Activated CD4-positive, CD25-positive, alpha-beta regulatory T cell treated with anti-CD3 and anti-CD28 coated beads, Interleukin-2, amount 50 U/mL, for 16 hours (primary cell): ENCODE measurements around the gene ITPR3.

Experiments used
- DNase-seq: peaks from one replicate; pipeline ENCODE4 v3.0.0-alpha.2; 2020; ENCODE audit warnings: low read depth, low spot score

ITPR3 gene

DNA sequence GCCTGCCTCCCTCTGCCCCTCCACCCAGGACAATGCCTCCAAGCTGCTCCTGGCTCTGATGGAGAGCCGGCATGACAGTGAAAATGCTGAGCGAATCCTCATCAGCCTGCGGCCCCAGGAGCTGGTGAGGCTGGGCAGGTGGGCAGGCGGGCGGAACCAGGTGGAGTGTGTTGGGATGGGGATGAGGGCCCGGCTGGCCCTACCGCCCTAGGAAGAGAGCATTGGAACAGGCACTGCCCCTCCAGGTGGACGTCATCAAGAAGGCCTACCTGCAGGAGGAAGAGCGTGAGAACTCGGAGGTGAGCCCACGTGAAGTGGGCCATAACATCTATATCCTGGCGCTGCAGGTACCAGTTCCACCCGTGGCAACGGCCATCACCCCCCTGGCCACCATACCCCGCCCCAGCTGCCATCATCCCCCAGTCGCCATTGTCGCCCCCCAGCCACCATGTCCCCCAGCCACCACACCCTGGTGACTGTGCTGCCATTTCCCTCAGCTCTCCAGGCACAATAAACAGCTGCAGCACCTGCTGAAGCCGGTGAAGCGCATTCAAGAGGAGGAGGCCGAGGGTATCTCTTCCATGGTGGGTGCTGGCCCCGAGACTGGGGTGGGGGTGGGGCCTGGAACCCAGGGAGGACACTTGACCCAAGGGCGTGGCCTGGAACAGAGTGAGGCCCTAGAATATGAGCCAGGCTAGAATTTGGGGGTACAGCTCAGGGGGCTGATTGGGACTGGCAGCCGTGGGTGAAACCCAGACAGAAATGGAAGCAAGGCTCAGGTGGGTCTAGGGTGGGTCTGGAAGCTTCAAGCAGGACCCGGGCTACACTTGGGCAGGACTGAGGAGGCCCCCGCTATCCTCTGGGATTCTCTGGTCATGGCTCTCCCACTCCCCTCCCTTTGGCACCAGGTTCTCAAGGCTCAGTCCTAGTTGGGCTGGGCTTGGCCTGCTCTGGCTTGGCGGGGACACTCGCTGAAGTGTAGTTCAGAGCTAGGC is 66.2 kb downstream of the ITPR3 start:
- no peak for DNase-seq

DNA sequence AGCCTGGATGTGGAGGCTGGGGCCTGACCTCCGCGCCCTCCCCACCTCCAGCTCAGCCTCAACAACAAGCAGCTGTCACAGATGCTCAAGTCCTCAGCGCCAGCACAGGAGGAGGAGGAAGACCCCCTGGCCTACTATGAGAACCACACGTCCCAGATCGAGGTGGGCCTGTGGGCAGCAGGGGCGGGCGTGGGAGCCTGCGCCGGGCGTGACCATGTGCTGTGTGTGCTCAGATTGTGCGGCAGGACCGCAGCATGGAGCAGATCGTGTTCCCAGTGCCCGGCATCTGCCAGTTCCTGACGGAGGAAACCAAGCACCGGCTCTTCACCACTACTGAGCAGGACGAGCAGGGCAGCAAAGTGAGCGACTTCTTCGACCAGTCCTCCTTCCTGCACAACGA is 66.9 kb downstream of the ITPR3 start:
- no peak for DNase-seq

DNA sequence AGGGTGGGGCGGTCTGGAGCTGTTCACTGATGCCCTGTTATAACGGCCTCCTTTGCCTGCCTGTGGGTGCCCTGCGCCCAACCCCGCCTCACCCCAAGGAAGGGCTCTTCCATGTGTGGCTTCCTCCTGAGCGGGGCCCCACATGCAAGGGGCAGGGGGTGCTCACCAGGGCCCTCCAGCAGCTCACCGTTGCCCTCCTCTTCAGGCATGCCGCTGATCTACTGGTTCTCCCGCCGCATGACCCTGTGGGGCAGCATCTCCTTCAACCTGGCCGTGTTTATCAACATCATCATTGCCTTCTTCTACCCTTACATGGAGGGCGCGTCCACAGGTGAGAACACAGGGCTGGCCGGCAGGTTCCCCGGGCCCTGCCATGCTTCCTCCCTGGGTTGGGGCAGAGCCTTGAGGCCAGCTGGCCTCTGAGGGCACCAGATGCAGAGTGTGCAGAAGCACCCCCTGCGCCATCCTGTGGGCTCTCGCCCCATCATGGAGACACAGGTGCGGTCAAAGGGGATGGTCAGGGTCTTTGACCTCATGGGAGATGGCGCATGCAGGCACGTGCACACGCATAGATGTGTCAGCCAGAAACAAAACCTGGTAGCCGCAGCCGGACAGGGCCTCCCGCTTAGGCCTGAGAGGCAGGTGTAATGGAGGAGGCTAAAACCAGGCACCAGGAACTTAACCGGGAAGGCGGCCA is 67.5 kb downstream of the ITPR3 start:
- DNase-seq: no peak

DNA sequence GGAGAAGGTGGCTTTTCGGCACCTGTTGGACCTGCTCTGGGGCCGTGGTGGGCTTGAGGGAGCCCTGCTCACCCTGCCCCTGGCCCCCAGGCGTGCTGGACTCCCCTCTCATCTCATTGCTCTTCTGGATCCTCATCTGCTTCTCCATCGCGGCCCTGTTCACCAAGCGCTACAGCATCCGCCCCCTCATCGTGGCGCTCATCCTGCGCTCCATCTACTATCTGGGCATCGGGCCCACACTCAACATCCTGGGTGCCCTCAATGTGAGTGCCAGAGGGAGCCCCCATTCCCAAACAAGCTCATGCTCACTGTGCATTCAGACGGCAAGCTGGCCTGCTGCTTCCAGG is 68.0 kb downstream of the ITPR3 start:
- no peak for DNase-seq

DNA sequence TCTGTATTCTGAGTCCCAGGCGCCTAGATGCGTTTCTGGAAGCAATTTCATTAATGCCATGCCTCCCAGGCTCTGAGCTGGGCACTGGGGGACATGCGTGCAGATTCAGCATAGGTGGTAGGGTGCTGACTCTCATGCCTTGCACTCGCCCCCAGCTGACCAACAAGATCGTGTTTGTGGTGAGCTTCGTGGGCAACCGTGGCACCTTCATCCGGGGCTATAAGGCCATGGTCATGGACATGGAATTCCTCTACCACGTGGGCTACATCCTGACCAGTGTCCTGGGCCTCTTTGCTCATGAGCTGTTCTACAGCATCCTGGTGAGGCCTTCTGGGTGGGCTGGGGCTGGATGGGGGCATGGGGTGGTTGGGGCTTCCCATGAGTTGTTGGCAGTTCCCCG is 68.8 kb downstream of the ITPR3 start:
- DNase-seq: no peak

DNA sequence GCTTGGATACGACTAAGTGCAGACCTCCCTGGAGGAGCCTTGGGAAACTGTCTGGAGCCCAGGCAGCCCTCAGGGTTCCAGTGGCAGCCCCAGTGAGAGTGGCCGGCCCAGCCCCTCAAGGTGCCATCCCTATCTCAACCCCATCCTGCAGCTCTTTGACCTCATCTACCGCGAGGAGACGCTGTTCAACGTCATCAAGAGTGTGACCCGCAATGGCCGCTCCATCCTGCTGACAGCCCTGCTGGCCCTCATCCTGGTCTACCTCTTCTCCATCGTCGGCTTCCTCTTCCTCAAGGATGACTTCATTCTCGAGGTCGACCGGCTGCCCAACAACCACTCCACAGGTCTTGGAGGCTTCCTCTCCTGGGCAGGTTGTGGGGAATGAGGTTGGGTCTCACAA is 69.6 kb downstream of the ITPR3 start:
- no peak for DNase-seq

DNA sequence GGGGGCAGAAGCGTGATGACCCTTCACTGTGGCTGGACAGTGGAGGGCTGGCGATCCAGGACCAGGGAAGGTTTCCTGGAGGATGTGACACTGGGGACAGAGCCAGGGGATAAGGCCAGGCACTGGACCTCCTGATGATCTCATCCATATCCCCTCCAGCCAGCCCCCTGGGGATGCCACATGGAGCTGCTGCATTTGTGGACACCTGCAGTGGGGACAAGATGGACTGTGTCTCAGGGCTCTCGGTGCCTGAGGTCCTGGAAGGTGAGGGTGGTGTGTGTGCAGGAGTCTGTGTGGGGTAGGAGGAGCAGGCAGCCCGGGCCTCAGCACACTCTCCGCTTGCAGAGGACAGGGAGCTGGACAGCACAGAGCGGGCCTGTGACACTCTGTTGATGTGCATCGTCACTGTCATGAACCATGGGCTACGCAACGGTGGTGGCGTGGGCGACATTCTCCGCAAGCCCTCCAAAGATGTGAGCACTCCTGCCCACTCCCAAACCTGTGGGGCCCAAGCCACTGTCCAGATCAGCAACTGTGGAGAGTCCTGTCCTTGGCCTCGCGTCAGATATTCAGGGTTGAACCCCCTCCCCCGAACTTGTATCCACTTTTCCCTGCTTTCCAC is 70.4 kb downstream of the ITPR3 start:
- DNase-seq: no peak

DNA sequence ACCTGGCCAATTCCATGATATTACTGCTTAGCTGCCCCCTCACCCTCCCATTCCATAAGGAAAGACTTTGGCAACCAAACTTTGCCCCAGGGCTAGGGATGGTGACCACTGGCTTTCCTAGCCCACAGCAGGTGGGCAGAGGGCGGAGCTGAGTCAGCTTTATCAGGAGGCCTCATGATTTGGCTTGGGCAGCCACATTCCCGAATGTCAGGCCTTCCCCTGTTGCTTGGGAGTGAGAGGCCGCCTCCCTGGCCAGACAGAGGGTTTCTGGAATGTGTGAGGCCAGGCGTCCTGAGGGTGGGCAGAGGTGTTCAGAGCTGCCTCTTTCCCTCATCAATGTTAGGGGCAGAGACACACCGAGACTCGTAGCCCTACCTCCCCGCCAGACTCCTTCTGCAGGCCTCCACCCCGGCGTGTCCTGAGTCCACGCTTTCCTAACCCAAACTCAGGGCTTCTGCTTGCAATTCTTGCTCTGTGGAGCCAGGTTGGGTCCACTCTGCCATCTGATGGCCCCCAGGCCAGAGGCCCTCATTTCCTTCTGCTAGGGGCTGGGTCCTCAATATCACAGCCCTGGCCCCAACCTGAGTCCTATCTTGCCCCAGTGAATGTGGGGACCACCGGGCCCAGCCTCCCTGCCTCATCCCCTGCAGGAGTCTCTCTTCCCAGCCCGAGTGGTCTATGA is 71.1 kb downstream of the ITPR3 start:
- no peak for DNase-seq

DNA sequence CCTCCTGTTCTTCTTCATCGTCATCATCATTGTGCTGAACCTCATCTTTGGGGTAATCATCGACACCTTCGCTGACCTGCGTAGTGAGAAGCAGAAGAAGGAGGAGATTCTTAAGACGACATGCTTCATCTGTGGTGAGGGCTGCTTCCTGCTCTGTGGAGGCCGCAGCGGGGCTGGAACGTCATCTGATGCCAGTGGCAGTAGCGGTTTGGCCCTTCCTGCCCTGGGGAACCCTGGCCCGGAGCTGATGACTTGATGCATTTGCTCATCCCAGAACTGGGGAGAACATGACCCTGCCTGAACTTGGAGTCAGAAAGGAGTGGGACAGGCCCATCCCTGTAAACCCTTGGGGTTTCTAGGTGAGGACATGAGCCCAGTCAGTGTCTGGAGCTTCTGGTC is 71.6 kb downstream of the ITPR3 start:
- DNase-seq: no peak

DNA sequence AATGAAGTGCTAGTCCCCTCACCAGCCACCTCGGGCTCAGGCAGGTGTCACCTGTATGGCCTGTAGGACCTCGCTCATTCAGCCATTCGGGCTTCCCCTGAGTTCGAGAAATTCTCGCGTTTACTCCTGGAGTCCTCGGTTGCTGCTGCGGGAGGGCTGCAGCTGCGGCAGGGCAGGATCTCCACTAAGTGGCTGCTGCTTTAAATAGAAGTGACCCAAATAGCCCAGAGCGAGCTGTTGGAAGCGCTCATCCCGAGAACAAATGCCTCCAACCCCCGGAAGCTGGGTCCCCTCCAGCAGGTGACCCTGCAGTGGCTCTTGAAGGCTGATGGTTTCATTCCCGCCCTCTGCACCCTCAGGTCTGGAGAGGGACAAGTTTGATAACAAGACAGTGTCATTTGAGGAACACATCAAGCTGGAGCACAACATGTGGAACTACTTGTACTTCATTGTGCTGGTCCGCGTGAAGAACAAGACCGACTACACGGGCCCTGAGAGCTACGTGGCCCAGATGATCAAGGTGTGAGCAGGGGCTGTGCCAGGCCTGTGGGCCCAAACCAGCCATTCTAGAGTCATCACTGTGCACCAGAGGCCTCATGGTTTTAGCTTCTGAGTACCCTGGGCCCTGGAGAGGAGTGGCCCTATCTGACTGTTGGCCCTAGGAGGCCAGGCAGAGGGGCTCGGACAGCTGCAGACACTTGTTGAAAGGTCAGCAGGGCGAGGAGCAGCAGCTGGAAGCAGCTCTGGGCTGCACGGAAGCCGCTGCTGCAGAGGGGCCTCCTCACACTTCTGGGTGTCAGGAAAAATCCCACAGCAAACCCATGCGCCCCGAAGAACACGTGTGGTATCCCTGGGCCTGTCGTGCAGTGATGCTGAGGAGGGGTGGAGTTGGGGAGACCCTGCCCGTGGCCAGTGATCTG is 72.3 kb downstream of the ITPR3 start:
- no peak for DNase-seq

DNA sequence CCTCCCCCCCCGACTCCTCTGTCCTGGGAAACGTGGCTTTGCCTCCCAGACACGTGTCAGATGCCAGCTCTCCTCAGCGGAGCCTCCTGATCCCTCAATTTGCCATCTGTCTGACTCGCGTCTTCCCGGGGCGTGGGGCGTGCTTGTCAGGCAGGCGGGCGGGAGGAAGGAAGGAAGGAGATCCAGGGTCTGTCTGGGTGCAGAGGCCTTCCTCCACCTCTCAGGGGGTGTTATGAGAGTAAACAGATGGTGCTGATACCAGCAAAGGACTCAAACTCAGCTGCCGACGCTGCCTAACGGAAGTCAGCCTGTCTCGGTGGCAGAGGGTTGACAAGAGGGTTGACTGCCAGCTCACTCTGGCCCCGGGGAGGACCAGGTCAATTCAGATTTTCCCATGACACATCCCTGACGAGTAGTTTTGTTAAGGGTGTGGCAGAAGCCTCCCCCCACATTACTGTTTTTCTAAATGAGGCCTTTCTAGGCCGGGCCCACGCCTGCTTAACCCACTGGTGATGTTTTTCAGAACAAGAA is 73.3 kb downstream of the ITPR3 start:
- DNase-seq: peak; percentile 31

DNA sequence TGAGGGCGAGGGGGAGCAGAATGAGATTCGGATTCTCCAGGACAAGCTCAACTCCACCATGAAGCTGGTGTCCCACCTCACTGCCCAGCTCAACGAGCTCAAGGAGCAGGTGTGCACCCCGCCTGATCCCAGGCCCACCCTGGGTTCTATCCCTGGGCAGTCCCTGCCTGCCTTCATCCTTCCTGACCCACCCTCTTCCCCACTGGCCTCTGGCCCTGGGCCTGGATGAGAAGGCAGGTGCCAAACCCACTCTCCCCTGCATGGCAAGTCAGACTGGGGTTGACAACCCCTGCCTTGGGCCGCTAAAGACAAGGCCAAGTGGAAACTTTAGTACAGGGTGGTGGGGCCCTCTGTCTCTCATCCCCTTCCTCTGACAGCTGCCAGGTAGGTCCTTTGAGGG is 73.9 kb downstream of the ITPR3 start:
- DNase-seq: no peak

DNA sequence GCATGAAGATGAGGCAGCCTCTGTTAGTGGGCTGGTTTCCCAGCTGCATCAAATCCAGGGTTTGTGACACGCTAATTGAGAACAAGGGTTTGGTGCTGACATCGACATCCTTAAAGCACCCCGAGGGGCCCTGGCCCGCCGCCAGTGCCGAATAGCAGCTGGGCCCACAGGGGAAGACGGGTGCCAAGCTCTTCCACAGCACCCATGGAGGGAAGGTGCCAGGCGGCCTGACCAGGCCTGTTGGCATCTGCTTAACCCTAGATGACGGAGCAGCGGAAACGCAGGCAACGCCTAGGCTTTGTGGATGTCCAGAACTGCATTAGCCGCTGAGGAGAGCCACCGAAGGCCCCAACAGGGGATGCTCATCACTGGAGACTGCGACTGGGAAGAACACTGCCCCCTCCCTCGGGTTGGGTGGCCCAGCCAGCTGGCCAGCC is 74.3 kb downstream of the ITPR3 start:
- DNase-seq: no peak

DNA sequence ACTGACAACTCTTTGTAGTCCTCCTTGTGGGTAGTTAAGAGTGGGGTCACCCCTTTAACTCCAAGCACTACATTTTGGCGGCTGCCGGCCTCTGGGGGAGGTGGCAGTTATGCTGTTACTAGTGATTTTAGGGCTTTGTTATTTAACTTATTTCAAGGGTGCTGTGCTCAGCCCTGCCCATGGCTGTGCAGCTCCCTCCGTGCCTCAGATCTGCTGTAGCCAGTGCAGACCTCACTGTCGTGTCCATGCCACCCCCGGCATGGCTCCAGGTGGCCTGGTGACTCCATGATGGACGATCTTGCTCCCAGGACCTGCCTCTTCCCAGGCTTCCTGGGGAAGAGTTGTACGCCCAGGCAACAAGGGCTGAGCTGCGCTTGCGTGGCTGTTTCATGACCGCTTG is 75.0 kb downstream of the ITPR3 start:
- no peak for DNase-seq

DNA sequence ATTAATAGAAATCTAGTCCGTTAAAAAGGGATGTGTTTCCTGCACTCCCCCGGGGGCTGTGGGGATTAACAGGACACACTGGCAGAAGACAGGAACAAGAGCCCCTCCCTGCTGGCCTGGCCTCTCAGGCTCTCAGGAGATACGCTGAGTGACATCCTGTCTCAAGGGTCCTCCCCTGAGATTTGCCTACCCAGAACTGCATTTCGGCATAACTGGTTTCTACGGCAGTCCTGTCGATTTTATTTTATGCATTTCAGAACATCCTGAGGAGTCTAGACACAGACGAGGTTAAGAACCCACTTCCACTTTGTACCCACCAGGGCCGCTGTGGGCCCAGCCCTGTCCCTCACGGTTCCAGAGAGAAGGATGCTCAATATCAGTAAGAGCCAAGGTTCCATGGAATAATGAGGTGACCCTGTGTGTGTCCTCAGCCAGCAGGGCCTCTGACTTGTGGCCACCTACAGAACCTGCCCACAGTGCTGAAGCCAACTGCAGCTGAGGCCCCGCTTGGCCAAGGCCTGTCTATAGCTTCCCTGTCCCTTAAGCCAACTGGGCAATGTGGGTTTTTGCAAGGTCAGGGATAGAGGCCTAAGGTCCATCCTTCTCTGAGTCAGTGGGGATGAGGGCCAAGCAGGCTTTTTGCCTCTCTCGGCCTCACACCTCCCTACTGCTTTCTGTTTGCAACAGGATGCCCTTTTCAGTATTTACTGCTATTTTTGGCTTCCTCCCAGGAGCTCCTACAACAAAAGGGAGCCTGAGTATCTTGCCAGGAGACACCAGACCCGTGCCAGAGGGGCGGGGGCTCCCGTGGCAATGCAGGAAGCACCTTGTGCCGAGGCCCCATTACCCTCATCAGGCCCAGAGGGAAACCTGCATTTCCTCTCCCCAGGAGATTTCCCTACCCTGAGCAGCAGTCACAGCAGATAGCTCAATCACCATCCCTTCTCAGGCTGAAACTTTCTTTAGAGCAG is 75.7 kb downstream of the ITPR3 start:
- no peak for DNase-seq

DNA sequence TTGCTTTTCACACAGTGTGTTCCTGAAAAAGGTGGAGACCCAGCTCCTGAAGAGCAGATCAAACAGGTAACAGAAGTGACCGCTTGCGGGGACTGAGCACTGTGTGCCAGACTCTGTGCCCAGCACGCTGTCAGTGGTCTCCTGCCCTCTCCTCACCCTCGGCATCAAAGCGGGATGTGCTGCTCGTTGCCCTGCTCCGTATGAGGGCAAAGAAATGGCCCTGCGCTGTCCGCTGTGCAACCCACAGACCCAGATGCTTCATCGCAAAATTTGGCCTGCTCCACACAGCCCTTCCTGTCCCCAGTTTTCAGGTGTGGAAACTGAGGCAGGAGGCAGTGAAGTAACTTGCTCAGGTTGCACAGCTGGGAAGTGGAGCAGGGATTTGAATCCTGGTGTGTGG is 76.7 kb downstream of the ITPR3 start:
- DNase-seq: no peak

DNA sequence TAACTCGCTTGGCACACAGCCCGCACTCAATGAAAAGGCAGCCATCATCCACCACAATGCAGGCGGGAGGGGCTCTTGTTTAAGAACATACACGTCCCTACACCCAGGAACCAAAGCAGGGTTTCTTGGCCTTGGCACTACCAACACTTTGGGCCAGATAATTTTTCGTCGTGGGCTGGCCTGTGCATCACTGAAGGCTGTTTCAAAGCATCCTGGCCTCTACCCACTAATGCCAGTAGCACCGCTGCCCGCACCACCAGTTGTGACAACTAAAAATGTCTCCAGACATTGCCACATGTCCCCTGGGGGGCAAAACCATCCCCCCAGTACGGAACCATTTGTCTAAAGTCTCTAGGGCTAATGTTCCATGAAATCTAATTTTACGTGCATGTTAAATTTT is 77.4 kb downstream of the ITPR3 start:
- DNase-seq: no peak

DNA sequence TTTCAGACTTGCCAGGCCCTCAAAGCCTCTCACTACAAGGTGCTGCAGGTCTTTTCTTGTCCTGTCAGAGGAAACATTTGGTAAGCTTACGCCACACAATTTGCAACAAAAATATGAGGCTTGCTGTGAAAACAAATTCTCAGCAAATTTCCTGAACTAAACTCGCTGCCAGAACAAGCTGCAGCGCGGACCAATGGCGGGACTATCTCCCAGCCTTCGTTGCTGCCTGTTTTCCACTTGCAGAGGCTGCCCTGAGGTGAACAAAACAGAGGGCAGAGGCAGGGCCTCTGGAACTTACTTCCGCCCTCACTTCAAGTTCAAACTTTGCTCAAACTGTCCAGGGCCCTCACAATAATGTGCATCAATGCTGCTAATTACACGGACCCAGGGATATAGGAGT is 78.0 kb downstream of the ITPR3 start:
- no peak for DNase-seq

DNA sequence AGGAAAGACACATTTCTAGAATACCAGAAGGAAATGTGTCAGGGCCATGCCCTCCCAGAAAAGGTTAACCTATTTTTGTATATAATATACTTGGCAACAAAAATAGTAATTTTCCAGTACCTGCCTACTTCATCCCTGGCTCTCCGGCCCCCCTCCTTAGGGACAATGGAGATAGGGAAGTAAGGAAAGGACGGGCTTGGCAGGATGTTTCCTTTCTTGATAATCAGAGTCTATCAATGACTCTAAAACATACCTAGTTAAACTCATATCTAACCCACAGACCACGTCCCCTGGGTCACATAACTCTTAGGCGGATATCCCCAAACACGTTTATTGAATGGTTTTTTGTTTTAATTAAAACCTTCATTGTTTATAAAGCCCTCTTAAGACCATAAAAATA is 78.6 kb downstream of the ITPR3 start:
- no peak for DNase-seq
